RWPE2 (cell line): ENCODE data around the gene CLPTM1.

Experiments used
- ATAC-seq: fragments of 200-7000 bp; cut with Tn5 transposase; 3 replicates; pipeline ENCODE4 v1.9.1; 2021; ENCODE audit warnings: low read depth
- DNase-seq: peaks from one replicate; pipeline ENCODE4 v3.0.0-alpha.2; 2020; ENCODE audit warnings: low spot score
- H3K27ac ChIP-seq: fragments of 450-650 bp; 2 replicates; pipeline ENCODE4 v1.5.1; 2017; ENCODE audit warnings: mild to moderate bottlenecking; ENCODE audit not compliant: poor library complexity, severe bottlenecking
- H3K27me3 ChIP-seq: fragments of 250-450 bp; sonication (Bioruptor Pico); 2 replicates; pipeline ENCODE4 v1.5.1; 2021; ENCODE audit warnings: mild to moderate bottlenecking, moderate library complexity; ENCODE audit not compliant: insufficient read depth, poor library complexity, severe bottlenecking
- H3K36me3 ChIP-seq: fragments of 250-450 bp; sonication (Bioruptor Pico); 2 replicates; pipeline ENCODE4 v1.5.1; 2020; ENCODE audit warnings: low read depth, mild to moderate bottlenecking, moderate library complexity
- H3K4me1 ChIP-seq: fragments of 250-450 bp; sonication (Bioruptor Pico); 2 replicates; pipeline ENCODE4 v1.5.1; 2021; ENCODE audit warnings: mild to moderate bottlenecking, moderate library complexity; ENCODE audit not compliant: insufficient read depth, poor library complexity, severe bottlenecking
- H3K4me3 ChIP-seq: fragments of 250-450 bp; sonication (Bioruptor Pico); 2 replicates; pipeline ENCODE4 v1.5.1; 2021; ENCODE audit warnings: mild to moderate bottlenecking, moderate library complexity; ENCODE audit not compliant: severe bottlenecking
- H3K9me3 ChIP-seq: fragments of 250-450 bp; sonication (Bioruptor Pico); 2 replicates; pipeline ENCODE4 v1.5.1; 2021; ENCODE audit warnings: mild to moderate bottlenecking, moderate library complexity; ENCODE audit not compliant: severe bottlenecking
- TF ChIP-seq, protein P1 (sequence below): fragments of 450-650 bp; IDR thresholded peaks from one replicate; pipeline ENCODE4 v1.5.1; 2017; ENCODE audit warnings: mild to moderate bottlenecking, moderate library complexity; ENCODE audit not compliant: poor library complexity, severe bottlenecking

Gene CLPTM1

DNA sequence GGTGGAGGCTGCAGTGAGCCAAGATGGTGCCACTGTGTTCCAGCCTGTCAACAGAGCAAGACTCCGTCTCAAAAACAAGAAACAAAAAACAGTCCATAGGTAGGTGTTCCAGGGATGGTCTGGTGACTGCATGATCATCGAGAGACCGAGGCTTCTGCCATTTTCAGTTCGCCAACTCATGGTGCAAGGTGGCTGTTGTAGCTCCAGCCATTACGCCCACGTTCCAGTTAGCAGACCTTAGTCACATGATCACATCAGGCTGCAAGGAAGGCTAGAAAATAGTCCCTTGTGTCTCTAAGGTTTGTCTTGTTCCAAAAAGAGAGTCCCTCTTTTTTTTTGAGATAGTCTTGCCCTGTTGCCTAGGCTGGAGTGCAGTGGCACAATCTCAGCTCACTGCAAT is 80.6 kb downstream of the CLPTM1 start:
- ATAC-seq (no peak), DNase-seq (no peak)
- H3K36me3 ChIP-seq = peaks cover 12% of the 10 kb centered on the region
- H3K4me3 ChIP-seq = no peak overlapping the region
- TF ChIP-seq, protein P1, sequence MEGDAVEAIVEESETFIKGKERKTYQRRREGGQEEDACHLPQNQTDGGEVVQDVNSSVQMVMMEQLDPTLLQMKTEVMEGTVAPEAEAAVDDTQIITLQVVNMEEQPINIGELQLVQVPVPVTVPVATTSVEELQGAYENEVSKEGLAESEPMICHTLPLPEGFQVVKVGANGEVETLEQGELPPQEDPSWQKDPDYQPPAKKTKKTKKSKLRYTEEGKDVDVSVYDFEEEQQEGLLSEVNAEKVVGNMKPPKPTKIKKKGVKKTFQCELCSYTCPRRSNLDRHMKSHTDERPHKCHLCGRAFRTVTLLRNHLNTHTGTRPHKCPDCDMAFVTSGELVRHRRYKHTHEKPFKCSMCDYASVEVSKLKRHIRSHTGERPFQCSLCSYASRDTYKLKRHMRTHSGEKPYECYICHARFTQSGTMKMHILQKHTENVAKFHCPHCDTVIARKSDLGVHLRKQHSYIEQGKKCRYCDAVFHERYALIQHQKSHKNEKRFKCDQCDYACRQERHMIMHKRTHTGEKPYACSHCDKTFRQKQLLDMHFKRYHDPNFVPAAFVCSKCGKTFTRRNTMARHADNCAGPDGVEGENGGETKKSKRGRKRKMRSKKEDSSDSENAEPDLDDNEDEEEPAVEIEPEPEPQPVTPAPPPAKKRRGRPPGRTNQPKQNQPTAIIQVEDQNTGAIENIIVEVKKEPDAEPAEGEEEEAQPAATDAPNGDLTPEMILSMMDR = no peak
- no peaks in the 10 kb centered on the region for H3K9me3 ChIP-seq
- H3K27ac ChIP-seq = no peak overlapping the region
- H3K27me3 ChIP-seq = no peaks in the 10 kb centered on the region
- no peaks in the 10 kb centered on the region for H3K4me1 ChIP-seq

DNA sequence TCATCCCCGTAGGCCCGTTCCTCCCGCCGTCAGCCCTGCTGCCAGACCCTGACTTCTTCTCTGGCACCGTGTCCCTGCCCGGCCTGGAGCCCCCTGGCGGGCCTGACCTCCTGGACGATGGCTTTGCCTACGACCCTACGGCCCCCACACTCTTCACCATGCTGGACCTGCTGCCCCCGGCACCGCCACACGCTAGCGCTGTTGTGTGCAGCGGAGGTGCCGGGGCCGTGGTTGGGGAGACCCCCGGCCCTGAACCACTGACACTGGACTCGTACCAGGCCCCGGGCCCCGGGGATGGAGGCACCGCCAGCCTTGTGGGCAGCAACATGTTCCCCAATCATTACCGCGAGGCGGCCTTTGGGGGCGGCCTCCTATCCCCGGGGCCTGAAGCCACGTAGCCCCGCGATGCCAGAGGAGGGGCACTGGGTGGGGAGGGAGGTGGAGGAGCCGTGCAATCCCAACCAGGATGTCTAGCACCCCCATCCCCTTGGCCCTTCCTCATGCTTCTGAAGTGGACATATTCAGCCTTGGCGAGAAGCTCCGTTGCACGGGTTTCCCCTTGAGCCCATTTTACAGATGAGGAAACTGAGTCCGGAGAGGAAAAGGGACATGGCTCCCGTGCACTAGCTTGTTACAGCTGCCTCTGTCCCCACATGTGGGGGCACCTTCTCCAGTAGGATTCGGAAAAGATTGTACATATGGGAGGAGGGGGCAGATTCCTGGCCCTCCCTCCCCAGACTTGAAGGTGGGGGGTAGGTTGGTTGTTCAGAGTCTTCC is 82.4 kb downstream of the CLPTM1 start:
- H3K27ac ChIP-seq = no peak overlapping the region
- no peak for ATAC-seq
- no peaks in the 10 kb centered on the region for H3K27me3 ChIP-seq

DNA sequence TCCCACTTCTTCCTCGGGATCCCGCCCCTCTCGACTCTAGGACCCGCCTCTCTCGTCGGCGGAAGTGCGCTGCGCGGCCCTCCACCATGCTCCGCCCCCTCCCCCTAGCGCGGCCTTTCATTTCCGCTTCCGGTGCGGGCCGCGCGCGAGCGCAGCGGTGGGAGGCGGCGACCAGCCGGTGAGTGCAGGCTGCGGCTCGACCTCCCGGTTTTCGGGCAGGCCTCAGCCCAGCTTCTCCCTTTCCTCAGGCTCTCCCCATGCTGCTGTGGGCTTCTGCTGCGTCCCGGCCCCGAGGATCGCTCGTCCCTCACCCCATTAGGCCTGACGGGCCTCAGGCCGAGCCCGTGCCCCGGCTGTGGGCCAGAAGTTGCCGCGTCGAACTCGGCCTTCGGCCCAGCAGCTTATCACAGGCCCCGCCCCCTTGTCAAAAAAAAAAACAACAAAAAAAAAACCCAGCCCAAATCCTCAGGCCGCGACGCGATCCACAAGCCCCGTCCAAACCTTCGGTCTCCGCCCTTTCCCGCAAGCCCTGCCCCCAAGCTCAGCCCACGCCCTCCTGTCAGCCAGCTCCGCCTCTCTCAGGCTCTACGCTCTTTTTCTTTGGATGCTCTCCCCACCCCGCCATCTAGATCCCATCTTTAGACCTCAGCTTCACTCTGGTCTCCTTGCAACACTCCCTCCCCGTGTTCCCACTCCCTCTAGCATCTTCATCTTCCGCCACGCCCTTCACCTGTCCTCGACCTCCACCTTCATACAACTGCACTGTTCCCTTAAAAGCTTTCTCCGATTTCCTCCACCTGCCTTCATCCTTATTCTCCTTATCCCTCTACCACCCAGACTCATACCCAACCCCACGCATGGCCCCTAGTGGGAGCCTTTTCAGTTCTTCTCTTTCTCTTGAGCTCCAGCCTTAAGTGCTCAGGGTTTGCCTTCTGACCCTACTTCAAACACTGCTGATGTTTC is 84.0 kb downstream of the CLPTM1 start, which contains the start of gene CLASRP:
Gene CLASRP (plus strand): TSS at position 115 of the 963 bp plus-strand sequence. CDS start 1,168 bp downstream, outside the sequence.
- H3K4me3 ChIP-seq = peak within 1 kb of the TSS; percentile 95
- peaks cover 45% of the 10 kb centered on the region for H3K36me3 ChIP-seq
- H3K4me1 ChIP-seq = no peaks in the 10 kb centered on the region
- TF ChIP-seq, protein P1 = no peak
- DNase-seq (peak; percentile 86), ATAC-seq (peak; percentile 98)
- H3K27me3 ChIP-seq = no peaks in the 10 kb centered on the region
- H3K9me3 ChIP-seq = no peaks in the 10 kb centered on the region
- peak within 1 kb of the TSS; percentile 71 for H3K27ac ChIP-seq

More for the DNA sequence above, 82.4 kb downstream of the CLPTM1 start:
- TF ChIP-seq, protein P1 = no peak
- no peaks in the 10 kb centered on the region for H3K4me1 ChIP-seq
- no peak for DNase-seq
- peaks cover 30% of the 10 kb centered on the region for H3K36me3 ChIP-seq
- H3K4me3 ChIP-seq = no peak overlapping the region
- H3K9me3 ChIP-seq = no peaks in the 10 kb centered on the region

DNA sequence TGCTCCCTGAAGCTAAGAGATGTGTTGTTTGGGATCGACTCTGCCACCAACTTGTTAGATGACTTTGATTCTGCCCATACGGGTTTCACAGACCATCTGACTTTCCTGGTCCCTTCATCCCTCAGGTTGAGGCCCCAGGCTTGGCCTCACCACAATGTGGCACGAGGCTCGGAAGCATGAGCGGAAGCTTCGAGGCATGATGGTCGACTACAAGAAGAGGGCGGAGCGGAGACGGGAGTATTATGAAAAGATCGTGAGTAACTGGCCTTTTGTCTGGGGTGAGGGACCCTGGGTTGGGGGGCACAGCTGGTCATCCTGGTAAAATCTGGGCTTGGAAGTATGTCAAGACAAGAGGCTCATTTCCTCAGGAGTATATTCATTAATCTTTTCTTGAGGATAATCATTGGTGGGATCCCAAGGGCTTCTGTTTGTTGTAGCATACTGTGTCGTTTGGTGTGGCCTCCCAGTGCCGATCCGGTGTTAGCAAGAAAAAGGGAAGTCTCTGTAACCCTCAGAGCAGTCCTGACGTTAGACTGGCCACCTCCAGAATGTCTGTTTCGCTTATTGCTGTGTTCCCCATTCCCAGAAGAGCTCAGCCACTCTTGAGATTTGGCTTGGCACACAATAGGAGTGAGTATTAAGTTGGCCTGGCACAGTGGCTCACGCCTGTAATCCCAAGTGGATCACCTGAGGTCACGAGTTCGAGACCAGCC is 85.0 kb downstream of the CLPTM1 start:
- ATAC-seq (no peak), DNase-seq (no peak)
- Histone ChIP-seq H3K4me3 (no peak overlapping the region), H3K36me3 (peaks cover 55% of the 10 kb centered on the region), H3K27ac (no peak overlapping the region), H3K9me3 (no peaks in the 10 kb centered on the region), H3K4me1 (no peaks in the 10 kb centered on the region), H3K27me3 (no peaks in the 10 kb centered on the region)
- TF ChIP-seq, protein P1 = no peak
